Stimulated activated CD8-positive, alpha-beta memory T cell treated with anti-CD3 and anti-CD28 coated beads, Interleukin-4, amount 100 ng/mL, for 48 hours (primary cell): Measurements from ENCODE around the gene CHST11.
"Not testable (repeated sequence)": the region's sequence is repeated elsewhere in the genome, so short reads cannot be mapped to it uniquely, and the experiment has no call there.

Source experiments
- DNase-seq: peaks from one replicate; pipeline ENCODE4 v3.0.0-alpha.2; 2020

Gene CHST11

DNA sequence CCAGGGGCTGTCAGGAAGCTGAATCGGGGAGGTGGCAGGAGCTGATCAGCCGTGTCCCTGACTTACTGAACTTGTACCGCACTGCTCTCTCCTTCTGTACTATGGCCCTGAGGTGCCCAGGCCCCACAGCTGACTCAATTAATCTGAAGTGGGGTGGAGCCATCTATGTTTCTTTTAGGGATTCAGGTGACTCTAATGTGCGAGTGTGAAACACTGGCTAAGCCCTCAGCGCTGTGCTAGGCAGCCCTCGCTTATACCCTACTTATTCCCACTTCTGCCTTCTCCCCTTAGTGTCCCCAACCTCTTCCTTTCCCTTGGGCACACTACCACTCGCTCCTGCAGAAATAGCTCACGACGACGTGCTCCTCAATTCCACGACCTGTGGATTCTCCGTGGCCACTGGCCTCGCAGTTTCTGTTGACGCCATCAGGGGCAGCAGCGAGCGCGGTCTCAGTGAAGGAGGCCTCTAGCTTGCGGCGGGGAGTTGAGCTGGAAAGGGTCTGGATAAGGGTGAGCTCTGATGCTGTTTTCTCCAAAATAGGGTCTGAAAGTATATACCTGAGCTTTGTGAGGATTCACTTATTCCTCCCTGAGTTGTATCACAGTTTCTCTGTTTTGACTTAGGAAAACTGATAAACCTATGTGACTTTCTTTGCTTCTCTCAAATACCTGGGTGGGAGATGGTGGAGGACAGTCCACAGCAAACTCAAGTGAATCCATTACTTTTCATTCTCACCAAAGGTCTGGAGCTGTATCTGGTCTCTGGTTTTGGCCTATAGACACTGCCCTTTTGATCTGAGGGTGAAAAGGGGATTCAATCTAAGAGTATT, 333.8 kb downstream of the CHST11 start:
- peak; percentile 72 for DNase-seq

DNA sequence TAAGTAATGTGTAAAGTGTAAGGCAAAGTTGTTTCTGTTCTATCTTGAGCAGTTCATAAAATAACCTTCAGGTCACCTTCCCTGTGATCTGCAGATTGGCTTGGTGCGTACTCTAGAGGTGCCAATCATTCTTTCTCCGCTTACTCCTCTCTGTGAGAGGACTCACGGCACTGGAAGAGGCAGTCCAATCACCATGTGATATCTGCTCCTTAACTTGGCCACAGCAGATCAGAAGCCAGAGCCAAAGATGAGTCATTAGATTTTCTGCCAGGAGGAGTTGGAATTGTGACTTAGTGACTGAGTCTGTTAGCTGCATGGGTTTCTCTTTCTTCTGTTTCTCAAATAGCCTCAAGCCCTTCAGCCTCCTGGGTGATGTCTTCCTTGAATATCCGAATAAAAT, 335.8 kb downstream of the CHST11 start:
- DNase-seq: no peak

DNA sequence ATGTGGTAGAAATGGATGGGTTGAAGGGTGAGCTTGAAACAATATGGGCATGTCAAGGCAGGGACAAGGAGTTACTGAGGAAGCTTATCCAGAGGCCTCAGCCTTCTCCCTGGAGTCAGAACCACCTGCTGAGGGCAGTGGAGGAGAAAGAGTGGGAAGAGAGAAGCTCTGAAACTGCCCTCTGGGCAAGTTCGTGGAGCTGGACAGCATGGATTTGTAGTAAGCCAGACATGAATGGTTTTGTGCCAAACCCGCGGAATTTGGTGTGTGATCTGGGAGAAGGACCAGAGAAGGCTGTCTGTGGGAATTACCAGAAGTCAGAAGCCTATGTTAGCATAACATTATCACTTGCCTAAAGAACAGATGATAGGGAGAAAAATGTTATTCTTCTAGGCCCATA, 336.5 kb downstream of the CHST11 start:
- no peak for DNase-seq

DNA sequence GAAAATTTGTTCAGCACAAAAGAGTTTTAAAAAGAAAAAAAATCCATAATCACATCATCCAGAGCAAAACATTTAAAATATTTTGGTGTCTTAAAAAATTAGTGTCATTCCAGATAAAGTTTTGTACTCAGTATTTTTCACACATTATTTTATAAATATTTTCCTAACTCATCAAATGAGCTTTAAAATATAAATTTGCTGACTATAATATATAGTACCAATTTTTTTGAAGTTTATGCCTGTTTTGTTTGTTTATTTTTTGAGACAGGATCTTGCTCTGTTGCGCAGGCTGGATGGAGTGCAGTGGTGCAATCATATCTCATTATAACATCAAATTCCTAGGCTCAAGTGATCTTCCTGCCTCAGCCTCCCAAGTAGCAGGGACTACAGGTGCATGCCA, 337.2 kb downstream of the CHST11 start:
- no peak for DNase-seq

DNA sequence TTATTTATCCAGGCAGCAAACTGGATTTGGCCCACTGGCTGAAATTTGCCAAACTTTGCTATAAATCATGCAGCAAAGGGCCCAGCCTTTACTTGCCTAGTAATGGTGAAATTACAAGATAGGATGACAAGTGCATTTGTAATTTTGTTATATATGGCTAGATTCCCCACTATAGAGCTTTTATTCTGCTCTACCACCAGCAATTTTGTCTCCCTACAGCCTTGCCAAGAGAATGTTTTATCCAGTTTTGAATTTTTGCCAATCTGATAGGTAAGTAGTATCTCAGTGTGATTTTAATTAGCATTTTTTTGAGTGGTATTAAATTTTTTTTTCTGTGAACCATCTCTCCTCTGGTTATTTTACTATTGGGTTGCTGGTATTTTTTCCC, 339.7 kb downstream of the CHST11 start:
- no peak for DNase-seq

DNA sequence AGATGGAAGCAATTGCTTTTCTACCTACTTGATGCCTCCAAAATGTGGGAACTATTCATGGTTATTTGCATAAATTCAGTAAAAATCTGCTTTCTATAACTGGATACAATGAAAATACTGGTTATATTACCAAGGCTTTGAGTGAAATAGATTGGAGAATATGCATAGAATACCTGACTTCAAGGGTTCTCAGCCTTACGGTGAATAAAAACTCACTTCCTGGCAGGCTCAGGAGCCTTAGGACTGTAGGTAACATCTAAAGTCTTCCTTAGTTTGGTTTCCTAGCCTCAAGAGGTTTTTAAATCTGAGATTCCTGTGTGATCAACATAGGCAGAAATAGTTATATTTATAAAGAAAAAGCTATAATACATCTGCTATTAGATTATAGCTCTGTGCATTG, 342.7 kb downstream of the CHST11 start:
- DNase-seq: no peak

DNA sequence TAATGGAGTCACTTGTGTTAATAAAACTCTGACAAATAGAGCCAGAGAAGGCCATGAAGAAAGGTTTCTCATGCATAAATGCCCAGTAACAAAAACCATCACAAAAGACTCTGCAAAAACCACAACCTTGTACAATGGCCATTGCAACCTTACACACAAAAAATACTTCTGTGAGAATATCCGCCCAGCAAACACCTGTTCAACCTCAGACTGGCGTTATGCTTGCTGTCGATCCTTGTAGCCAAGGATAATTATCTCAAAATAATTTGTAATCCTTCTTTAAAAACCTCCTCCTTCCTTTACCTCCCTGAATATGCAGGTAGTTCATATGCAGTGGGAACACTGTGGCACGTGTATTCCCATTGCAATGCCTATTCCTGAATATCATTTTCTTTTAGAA, 344.3 kb downstream of the CHST11 start:
- DNase-seq: no peak

DNA sequence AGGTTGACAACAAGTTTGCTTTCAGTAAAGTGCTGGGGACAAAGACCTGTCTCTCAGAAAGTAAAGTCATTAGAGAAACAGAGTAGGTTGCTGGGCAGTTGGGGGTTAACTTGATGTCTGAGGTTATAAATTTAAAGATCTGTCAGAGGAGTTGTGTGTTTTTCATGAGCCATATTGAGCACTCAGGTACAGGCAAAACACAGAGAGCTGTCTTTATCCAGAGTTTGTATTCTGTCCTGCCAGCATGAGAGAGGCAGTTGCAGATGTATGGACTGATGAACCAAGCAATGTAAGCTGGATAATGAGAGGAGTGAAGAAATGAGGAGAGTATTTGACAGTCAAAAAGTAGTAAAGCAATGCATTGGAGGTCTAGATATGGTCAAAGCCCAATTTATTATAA, 344.7 kb downstream of the CHST11 start:
- DNase-seq: no peak

DNA sequence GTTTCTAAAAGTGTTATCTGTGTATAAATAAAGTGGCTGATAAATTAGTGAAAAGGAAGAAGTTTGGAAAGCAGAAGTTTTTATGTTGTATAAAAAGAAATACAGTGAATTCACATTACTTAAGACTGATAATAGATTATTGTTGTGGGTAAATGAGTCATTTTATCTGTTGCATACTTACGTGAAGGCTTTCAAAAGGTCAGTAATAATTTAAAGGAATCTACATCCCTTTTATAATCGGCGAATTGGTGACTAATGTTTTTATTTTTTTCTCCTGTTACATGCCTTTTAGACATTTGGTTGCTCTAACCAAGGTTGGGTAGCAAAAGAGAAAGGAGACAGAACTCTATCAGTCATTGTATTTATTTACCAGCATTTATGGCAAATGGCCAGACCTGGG, 345.5 kb downstream of the CHST11 start:
- no peak for DNase-seq

DNA sequence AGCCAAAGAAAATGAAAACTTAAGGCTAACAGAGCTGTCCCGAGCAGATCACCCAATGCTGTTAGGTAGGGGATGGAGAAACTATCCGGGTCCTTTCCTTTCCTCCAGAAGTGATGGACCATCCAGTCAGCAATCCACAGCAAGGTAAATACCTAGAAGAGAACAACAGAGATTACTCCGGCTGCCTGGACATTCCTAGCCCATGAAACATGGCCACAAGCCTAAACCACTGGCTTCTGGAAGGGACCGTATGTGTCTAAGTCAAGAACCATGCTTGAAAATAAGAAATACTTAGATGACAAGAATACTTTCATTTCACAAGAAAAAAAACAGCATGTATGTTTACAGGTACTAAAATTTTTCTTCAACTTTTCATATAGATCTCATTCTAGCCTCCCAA, 348.4 kb downstream of the CHST11 start:
- DNase-seq: no peak

DNA sequence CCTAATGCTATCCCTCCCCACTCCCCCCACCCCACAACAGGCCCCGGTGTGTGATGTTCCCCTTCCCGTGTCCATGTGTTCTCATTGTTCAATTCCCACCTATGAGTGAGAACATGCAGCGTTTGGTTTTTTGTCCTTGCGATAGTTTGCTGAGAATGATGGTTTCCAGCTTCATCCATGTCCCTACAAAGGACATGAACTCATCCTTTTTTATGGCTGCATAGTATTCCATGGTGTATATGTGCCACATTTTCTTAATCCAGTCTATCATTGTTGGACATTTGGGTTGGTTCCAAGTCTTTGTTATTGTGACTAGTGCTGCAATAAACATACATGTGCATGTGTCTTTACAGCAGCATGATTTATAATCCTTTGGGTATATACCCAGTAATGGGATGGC, 349.4 kb downstream of the CHST11 start:
- DNase-seq: not testable (repeated sequence)

DNA sequence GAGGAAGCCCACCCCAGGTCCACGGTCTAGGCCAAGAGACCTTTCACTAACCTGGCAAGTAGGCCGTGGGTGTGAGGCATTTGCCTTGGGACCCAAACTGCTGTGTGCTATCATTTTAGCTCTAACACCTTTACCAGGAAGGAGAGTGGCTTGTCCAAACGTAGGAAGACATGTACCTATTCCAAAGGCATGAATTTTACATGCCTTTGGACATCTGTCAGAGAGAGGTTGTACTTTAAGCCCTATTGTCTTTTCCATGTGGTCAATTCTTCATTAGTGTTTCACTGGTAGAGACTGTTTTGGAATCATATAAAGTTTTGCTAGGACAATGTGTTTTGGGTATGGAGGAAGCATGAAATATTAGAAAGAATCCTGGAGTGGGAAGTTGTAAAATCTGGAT, 352.5 kb downstream of the CHST11 start:
- no peak for DNase-seq

DNA sequence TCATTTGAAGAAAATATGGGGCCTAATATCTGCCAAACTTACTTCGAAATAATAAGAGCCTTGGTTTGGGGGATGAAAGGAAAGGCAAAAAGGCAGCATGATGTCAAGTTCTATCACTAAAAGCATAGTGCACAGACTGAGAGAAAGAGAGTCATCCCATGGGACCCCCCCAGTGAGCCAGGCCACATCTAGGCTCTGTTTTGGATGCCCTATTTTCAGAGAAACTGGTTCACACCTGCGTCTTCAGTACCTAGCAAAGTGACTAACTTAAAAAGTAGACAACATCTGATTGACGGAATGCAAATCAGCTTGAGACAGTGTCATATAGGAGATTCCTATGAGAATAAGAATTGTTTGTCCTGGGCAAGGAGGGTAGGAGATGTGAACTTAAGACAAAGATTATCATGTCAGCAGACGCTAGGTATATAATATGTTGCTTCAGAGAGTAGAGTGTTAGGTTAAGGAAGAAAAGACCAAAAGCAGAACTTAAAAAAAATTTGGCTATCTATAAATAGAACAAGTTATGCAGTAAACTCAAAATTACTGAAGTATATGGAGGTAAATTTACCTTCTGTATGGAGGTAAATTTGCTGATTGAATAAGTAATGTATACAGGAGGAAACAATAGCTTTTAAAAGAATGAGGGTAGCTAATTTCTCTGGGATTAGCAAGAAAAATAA, 353.1 kb downstream of the CHST11 start:
- DNase-seq: no peak
